Breast epithelium (tissue), 4 donors: ENCODE data around the gene DDC. TPM values are rescaled to one million over a fixed set of nuclear protein-coding genes. Genes with fewer than 3 reads are reported as not detected.
"Not testable (repeated sequence)": the region's sequence is repeated elsewhere in the genome, so short reads cannot be mapped to it uniquely, and the experiment has no call there.

Experiments used
- DNase-seq, 2 donors: peaks; one replicate each; pipeline ENCODE4 v3.0.0-alpha.2; 2019; ENCODE audit warnings: low spot score in 2 of 2
- H3K27ac ChIP-seq, 2 donors: fragments of 200-600 bp; sonication (generic) in 1 of 2; one replicate each; pipeline ENCODE4 v1.5.1; 2016 to 2019; ENCODE audit warnings: mild to moderate bottlenecking in 1 of 2
- H3K27me3 ChIP-seq, 2 donors: fragments of 200-600 bp; sonication (generic) in 1 of 2; one replicate each; pipeline versions ENCODE4 v1.5.1 to v1.6.0; 2017 to 2019; ENCODE audit warnings: control low read depth in 1 of 2, mild to moderate bottlenecking in 1 of 2
- H3K36me3 ChIP-seq: fragments of 200-600 bp; one replicate; pipeline ENCODE4 v1.5.1; 2019
- H3K4me1 ChIP-seq, 2 donors: fragments of 200-600 bp; sonication (generic); one replicate each; pipeline ENCODE4 v1.5.1; 2016 to 2019; ENCODE audit warnings: control low read depth in 1 of 2
- H3K4me3 ChIP-seq, 3 donors: fragments of 200-600 bp; sonication (generic); 1 replicate in 2 of 3; 2 replicates in 1 of 3; pipeline ENCODE4 v1.5.1; 2016 to 2019; ENCODE audit warnings: mild to moderate bottlenecking in 3 of 3, moderate library complexity in 2 of 3
- H3K9me3 ChIP-seq, 2 donors: fragments of 200-600 bp; sonication (generic) in 1 of 2; one replicate each; pipeline ENCODE4 v1.5.1; 2016 to 2019; ENCODE audit warnings: control low read depth in 1 of 2
- CTCF ChIP-seq, 3 donors: fragments of 450-650 bp; IDR thresholded peaks; one replicate each; pipeline ENCODE4 v1.5.1; 2016 to 2017; ENCODE audit warnings: antibody characterized with exemption in 3 of 3, mild to moderate bottlenecking in 3 of 3, moderate library complexity in 3 of 3
- POLR2A ChIP-seq: fragments of 450-650 bp; IDR thresholded peaks from one replicate; pipeline ENCODE4 v1.6.1; 2016; ENCODE audit warnings: antibody characterized with exemption, mild to moderate bottlenecking, moderate library complexity
- POLR2AphosphoS5 ChIP-seq, 3 donors: sonication (generic); formaldehyde crosslinking; IDR thresholded peaks; one replicate each; pipeline ENCODE4 v1.6.1; 2017; ENCODE audit warnings: antibody characterized with exemption in 3 of 3
- intact Hi-C: fragments of 100-400 bp; cut with DNase I; formaldehyde crosslinking; loops from one replicate; pipeline ENCODE4 v1.15.1; 2023; ENCODE audit warnings: low total_unique reads
- total RNA-seq, 3 donors: library from RNA; depleted of rRNA; stranded (reverse); fragments of >200 nt; gene quantifications; one replicate each; pipeline ENCODE4 v1.1.0, GENCODE V29; 2016

Gene DDC
- total RNA-seq, 3 donors from 2014 or later: 0.29 to 0.33 TPM; not detected in 1

- DNase-seq: no peak
- Histone ChIP-seq H3K4me3 (no peak overlapping the region), H3K27ac (no peak overlapping the region), H3K4me1 (no peaks in the 10 kb centered on the region), H3K9me3 (no peaks in the 10 kb centered on the region), H3K36me3 (no peaks in the 10 kb centered on the region), H3K27me3 (no peaks in the 10 kb centered on the region)
- intact Hi-C loops: no loop called here
- TF ChIP-seq CTCF (IDR thresholded peaks at IDR 0.05): no peak
- TF ChIP-seq POLR2A: no peak
- no peak for TF ChIP-seq POLR2AphosphoS5 (IDR thresholded peaks at IDR 0.05)
Observed at GRCh38 chr7:50466815-50467585, 98.2 kb downstream of the DDC start.

GRCh38 chr7:50463035-50463434, 102.2 kb downstream of the DDC start:
- Histone ChIP-seq H3K4me3 (no peak overlapping the region), H3K4me1 (no peaks in the 10 kb centered on the region), H3K27ac (no peak overlapping the region), H3K36me3 (no peaks in the 10 kb centered on the region), H3K27me3 (no peaks in the 10 kb centered on the region), H3K9me3 (no peaks in the 10 kb centered on the region)
- DNase-seq: no peak
- TF ChIP-seq CTCF (IDR thresholded peaks at IDR 0.05) (no peak), POLR2AphosphoS5 (IDR thresholded peaks at IDR 0.05) (no peak), POLR2A (no peak)
- intact Hi-C loops: loop anchor here (5.0 kb wide), 1 partner anchor 799 kb away; no protein-coding TSS in a partner anchor

- TF ChIP-seq POLR2AphosphoS5 (IDR thresholded peaks at IDR 0.05) (no peak), POLR2A (no peak), CTCF (IDR thresholded peaks at IDR 0.05) (no peak)
- H3K4me1 ChIP-seq: no peaks in the 10 kb centered on the region
- no peak overlapping the region for H3K4me3 ChIP-seq
- H3K27me3 ChIP-seq: no peaks in the 10 kb centered on the region
- no peak for DNase-seq
- H3K36me3 ChIP-seq: no peaks in the 10 kb centered on the region
- no peaks in the 10 kb centered on the region for H3K9me3 ChIP-seq
- H3K27ac ChIP-seq: no peak overlapping the region
- intact Hi-C loops: loop anchor here (5.0 kb wide), 1 partner anchor 800 kb away; no protein-coding TSS in a partner anchor
Observed at GRCh38 chr7:50462361-50462760, 102.8 kb downstream of the DDC start.

GRCh38 chr7:50461695-50462094, 103.5 kb downstream of the DDC start:
- Histone ChIP-seq H3K27ac (no peak overlapping the region), H3K9me3 (no peaks in the 10 kb centered on the region), H3K4me1 (no peaks in the 10 kb centered on the region), H3K27me3 (no peaks in the 10 kb centered on the region), H3K36me3 (no peaks in the 10 kb centered on the region), H3K4me3 (no peak overlapping the region)
- TF ChIP-seq POLR2AphosphoS5 (IDR thresholded peaks at IDR 0.05) (no peak), CTCF (IDR thresholded peaks at IDR 0.05) (no peak), POLR2A (no peak)
- intact Hi-C loops: loop anchor here (5.0 kb wide), 1 partner anchor 801 kb away; no protein-coding TSS in a partner anchor
- DNase-seq: no peak

- H3K4me1 ChIP-seq, DNase-seq, H3K27ac ChIP-seq, H3K4me3 ChIP-seq, H3K27me3 ChIP-seq, H3K36me3 ChIP-seq, H3K9me3 ChIP-seq, intact Hi-C loops: not testable (repeated sequence)
Observed at GRCh38 chr7:50459183-50459582, 106.0 kb downstream of the DDC start.

- H3K4me1 ChIP-seq, H3K36me3 ChIP-seq, H3K27me3 ChIP-seq, intact Hi-C loops, H3K4me3 ChIP-seq, H3K9me3 ChIP-seq, DNase-seq, H3K27ac ChIP-seq: not testable (repeated sequence)
Observed at GRCh38 chr7:50458651-50459050, 106.6 kb downstream of the DDC start.
